ENCODE results near the gene PLEKHA5.

DNA sequence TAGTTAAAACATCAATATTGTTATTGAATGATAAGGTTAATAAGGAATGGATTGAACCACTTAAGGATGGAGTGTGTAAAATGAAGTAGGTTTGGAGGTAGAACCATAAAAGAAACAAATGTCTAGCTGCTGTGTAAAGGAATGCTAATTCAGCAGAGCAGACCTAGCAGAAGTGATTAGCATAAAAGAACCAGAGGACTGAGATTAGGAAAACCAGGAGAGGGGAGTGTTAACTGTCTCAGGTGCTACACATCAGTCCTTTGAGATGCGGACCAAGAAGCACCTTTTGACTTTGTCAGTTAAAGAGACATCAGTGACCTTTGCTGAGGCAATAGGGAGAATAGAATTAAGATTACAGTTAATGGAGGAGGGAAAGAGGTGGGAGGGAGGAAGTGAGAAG is 84.5 kb downstream of the PLEKHA5 start:
- TF ChIP-seq, protein P1, sequence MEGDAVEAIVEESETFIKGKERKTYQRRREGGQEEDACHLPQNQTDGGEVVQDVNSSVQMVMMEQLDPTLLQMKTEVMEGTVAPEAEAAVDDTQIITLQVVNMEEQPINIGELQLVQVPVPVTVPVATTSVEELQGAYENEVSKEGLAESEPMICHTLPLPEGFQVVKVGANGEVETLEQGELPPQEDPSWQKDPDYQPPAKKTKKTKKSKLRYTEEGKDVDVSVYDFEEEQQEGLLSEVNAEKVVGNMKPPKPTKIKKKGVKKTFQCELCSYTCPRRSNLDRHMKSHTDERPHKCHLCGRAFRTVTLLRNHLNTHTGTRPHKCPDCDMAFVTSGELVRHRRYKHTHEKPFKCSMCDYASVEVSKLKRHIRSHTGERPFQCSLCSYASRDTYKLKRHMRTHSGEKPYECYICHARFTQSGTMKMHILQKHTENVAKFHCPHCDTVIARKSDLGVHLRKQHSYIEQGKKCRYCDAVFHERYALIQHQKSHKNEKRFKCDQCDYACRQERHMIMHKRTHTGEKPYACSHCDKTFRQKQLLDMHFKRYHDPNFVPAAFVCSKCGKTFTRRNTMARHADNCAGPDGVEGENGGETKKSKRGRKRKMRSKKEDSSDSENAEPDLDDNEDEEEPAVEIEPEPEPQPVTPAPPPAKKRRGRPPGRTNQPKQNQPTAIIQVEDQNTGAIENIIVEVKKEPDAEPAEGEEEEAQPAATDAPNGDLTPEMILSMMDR (IDR thresholded peaks at IDR 0.05), result no peak
- TF ChIP-seq, protein P2, sequence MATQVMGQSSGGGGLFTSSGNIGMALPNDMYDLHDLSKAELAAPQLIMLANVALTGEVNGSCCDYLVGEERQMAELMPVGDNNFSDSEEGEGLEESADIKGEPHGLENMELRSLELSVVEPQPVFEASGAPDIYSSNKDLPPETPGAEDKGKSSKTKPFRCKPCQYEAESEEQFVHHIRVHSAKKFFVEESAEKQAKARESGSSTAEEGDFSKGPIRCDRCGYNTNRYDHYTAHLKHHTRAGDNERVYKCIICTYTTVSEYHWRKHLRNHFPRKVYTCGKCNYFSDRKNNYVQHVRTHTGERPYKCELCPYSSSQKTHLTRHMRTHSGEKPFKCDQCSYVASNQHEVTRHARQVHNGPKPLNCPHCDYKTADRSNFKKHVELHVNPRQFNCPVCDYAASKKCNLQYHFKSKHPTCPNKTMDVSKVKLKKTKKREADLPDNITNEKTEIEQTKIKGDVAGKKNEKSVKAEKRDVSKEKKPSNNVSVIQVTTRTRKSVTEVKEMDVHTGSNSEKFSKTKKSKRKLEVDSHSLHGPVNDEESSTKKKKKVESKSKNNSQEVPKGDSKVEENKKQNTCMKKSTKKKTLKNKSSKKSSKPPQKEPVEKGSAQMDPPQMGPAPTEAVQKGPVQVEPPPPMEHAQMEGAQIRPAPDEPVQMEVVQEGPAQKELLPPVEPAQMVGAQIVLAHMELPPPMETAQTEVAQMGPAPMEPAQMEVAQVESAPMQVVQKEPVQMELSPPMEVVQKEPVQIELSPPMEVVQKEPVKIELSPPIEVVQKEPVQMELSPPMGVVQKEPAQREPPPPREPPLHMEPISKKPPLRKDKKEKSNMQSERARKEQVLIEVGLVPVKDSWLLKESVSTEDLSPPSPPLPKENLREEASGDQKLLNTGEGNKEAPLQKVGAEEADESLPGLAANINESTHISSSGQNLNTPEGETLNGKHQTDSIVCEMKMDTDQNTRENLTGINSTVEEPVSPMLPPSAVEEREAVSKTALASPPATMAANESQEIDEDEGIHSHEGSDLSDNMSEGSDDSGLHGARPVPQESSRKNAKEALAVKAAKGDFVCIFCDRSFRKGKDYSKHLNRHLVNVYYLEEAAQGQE (IDR thresholded peaks at IDR 0.05; ENCODE audit: insufficient read depth in 1 of 2, low read depth in 2 of 2, low read length in 1 of 2), result no peak
- no peak for TF ChIP-seq SIN3A (IDR thresholded peaks at IDR 0.05; ENCODE audit: borderline replicate concordance, insufficient read depth, low read depth, low read length)
